Endothelial cell of umbilical vein (primary cell): Measurements from ENCODE around the gene DAND5. TPM values are rescaled to one million over a fixed set of nuclear protein-coding genes. Genes with fewer than 3 reads are reported as not detected.

Experiments used
- BruUV-seq: library from RNA; stranded (reverse); fragments of 400-500 nt; replicated peaks from 2 replicates; lab custom pipeline; 2021; lab: Mats Ljungman, UMichigan
- CTCF ChIA-PET: fragments of 300-600, 350-600 bp; sonication (Branson Sonifier 250); formaldehyde crosslinking; loops from one replicate; lab custom pipeline; 2021; ENCODE audit warnings: antibody characterized with exemption, inconsistent platforms; lab: Charles Lee
- POLR2A ChIA-PET: fragments of 300-600, 350-600 bp; sonication (Branson Sonifier 250); formaldehyde crosslinking; loops from one replicate; lab custom pipeline; 2021; ENCODE audit warnings: antibody characterized with exemption, inconsistent platforms; lab: Charles Lee
- DNase-seq: peaks from one replicate; pipeline ENCODE4 v3.0.0-alpha.2; 2011; ENCODE audit warnings: low read depth, low spot score
- FAIRE-seq: peaks from 2 replicates; lab custom pipeline; 2011; peaks lifted over from hg19 to GRCh38; lab: Jason Lieb, UNC
- H2AFZ ChIP-seq: 2 replicates; pipeline ENCODE4 v1.6.0; 2012; ENCODE audit warnings: low read depth, low read length, control low read depth, inconsistent platforms
- H3K27ac ChIP-seq: 2 replicates; pipeline ENCODE4 v1.5.1; 2011; ENCODE audit warnings: low read depth, mild to moderate bottlenecking, control low read depth, low read length, moderate library complexity; ENCODE audit not compliant: insufficient read depth
- H3K27me3 ChIP-seq, 2 experiments: 2 replicates each; pipeline versions ENCODE4 v1.6.0 to v1.6.1; 2011; ENCODE audit warnings: low read length in 2 of 2, mixed read lengths in 1 of 2; ENCODE audit not compliant: control insufficient read depth in 2 of 2, insufficient read depth in 2 of 2
- H3K36me3 ChIP-seq, 2 experiments: 2 replicates in 1 of 2; 3 replicates in 1 of 2; pipeline ENCODE4 v1.5.1; 2011; ENCODE audit warnings: low read length in 2 of 2, mild to moderate bottlenecking in 1 of 2, moderate library complexity in 1 of 2; ENCODE audit not compliant: control insufficient read depth in 2 of 2, insufficient read depth in 2 of 2; ENCODE audit errors: extremely low read depth in 1 of 2
- H3K4me1 ChIP-seq: 3 replicates; pipeline ENCODE4 v1.5.1; 2011; ENCODE audit warnings: mild to moderate bottlenecking, low read length; ENCODE audit not compliant: control insufficient read depth, insufficient read depth; ENCODE audit errors: extremely low read depth
- H3K4me2 ChIP-seq: 2 replicates; pipeline ENCODE4 v1.6.1; 2011; ENCODE audit warnings: low read length, control low read depth, mixed read lengths; ENCODE audit not compliant: insufficient read depth
- H3K4me3 ChIP-seq, 3 experiments: fragments of 200-600 bp in 1 of 3; sonication (generic), shearing (Covaris generic) in 1 of 3; replicated peaks in 1 of 3; 2 replicates each; pipeline ENCODE4 v1.5.1; 2011 to 2016; ENCODE audit warnings: control low read depth in 3 of 3, low read length in 3 of 3, mild to moderate bottlenecking in 2 of 3, inconsistent platforms in 1 of 3, low read depth in 1 of 3, moderate library complexity in 1 of 3; ENCODE audit not compliant: insufficient read depth in 1 of 3
- H3K79me2 ChIP-seq: 2 replicates; pipeline ENCODE4 v1.6.0; 2012; ENCODE audit warnings: low read length, inconsistent platforms; ENCODE audit not compliant: control insufficient read depth, insufficient read depth
- H3K9ac ChIP-seq: replicated peaks from 2 replicates; pipeline ENCODE3; 2011; ENCODE audit warnings: low read length, control low read depth; ENCODE audit not compliant: insufficient read depth; ENCODE audit errors: extremely low read depth
- H3K9me1 ChIP-seq: replicated peaks from 3 replicates; pipeline ENCODE4 v1.6.0; 2011; ENCODE audit warnings: mild to moderate bottlenecking, low read length; ENCODE audit not compliant: control insufficient read depth, insufficient read depth; ENCODE audit errors: extremely low read depth
- H3K9me3 ChIP-seq: replicated peaks from 2 replicates; pipeline ENCODE4 v1.5.1; 2012; ENCODE audit warnings: low read length, inconsistent platforms; ENCODE audit not compliant: control insufficient read depth, insufficient read depth
- H4K20me1 ChIP-seq: replicated peaks from 2 replicates; pipeline ENCODE3; 2011; ENCODE audit warnings: mild to moderate bottlenecking, low read length; ENCODE audit not compliant: control insufficient read depth, insufficient read depth; ENCODE audit errors: extremely low read depth
- CTCF ChIP-seq, 2 donors: IDR thresholded peaks; 1 replicate in 1 of 2; 2 replicates in 1 of 2; pipeline ENCODE4 v1.5.1; 2011; ENCODE audit warnings: low read length in 2 of 2, mild to moderate bottlenecking in 2 of 2, moderate library complexity in 2 of 2, control low read depth in 1 of 2, inconsistent platforms in 1 of 2, low read depth in 1 of 2; ENCODE audit not compliant: insufficient read depth in 1 of 2; ENCODE audit errors: extremely low read depth in 1 of 2
- EZH2 ChIP-seq: IDR thresholded peaks from 2 replicates; pipeline ENCODE4 v1.6.1; 2012; ENCODE audit warnings: borderline replicate concordance, low read depth, mild to moderate bottlenecking, moderate library complexity, low read length, inconsistent platforms; ENCODE audit not compliant: severe bottlenecking
- FOS ChIP-seq: IDR thresholded peaks from 2 replicates; pipeline ENCODE4 v1.6.1; 2011; ENCODE audit warnings: mild to moderate bottlenecking, low read length, moderate library complexity, borderline replicate concordance; ENCODE audit not compliant: insufficient read depth
- GATA2 ChIP-seq: IDR thresholded peaks from 2 replicates; pipeline ENCODE4 v1.7.0; 2011; ENCODE audit warnings: low read depth, mild to moderate bottlenecking, moderate library complexity, mixed read lengths, low read length; ENCODE audit not compliant: insufficient read length, insufficient read depth
- JUN ChIP-seq: IDR thresholded peaks from 2 replicates; pipeline ENCODE4 v1.6.1; 2011; ENCODE audit warnings: borderline replicate concordance, low read depth; ENCODE audit not compliant: insufficient read length, insufficient read depth
- MAX ChIP-seq: IDR thresholded peaks from 2 replicates; pipeline ENCODE4 v1.6.1; 2011; ENCODE audit not compliant: insufficient read depth, insufficient read length
- MYC ChIP-seq: IDR thresholded peaks from one replicate; pipeline ENCODE4 v1.6.1; 2011; ENCODE audit warnings: mild to moderate bottlenecking, low read depth, low read length
- POLR2A ChIP-seq: IDR thresholded peaks from 2 replicates; pipeline ENCODE4 v1.6.1; 2012; ENCODE audit warnings: low read depth, mild to moderate bottlenecking, control low read depth, low read length
- POLR2AphosphoS5 ChIP-seq: IDR thresholded peaks from 2 replicates; pipeline ENCODE4 v1.6.1; 2012; ENCODE audit warnings: low read depth, mild to moderate bottlenecking, control low read depth, low read length, moderate library complexity; ENCODE audit not compliant: insufficient read depth
- dilution Hi-C: fragments of 300-500 bp; cut with MboI; formaldehyde crosslinking; loops from one replicate; pipeline ENCODE4 v1.15.0; 2019; ENCODE audit warnings: low sequenced_read_pairs; ENCODE audit not compliant: extremely low pct_ligation_motif_present
- intact Hi-C: fragments of 100-400 bp; cut with micrococcal nuclease; formaldehyde crosslinking; loops from one replicate; pipeline ENCODE4 v1.10.0; 2022
- polyA plus RNA-seq, 4 experiments: library from polyadenylated mRNA; depleted of rRNA in 3 of 4; stranded (reverse) in 3 of 4; unstranded in 1 of 4; fragments of >200 nt; gene quantifications; 2 replicates each; pipeline versions ENCODE4 v1.2.1 to v1.2.3, GENCODE V29; 2011 to 2012; ENCODE audit warnings: missing spikeins in 1 of 4
- total RNA-seq: library from RNA; stranded (reverse); gene quantifications from 2 replicates; pipeline ENCODE4 v1.2.3, GENCODE V29; 2021

The DAND5 gene
- total and polyA plus RNA-seq, 2 donors (not counting 3 experiments of a cell fraction or from before 2014, with no cell fraction given): 0.06 to 0.20 TPM

GRCh38 chr19:13004273-13004672 lies 34.9 kb downstream of the DAND5 start:
- POLR2A ChIA-PET: no interaction called here
- Histone ChIP-seq H3K27ac (no peak overlapping the region), H3K4me1 (no peaks in the 10 kb centered on the region), H3K79me2 (no peaks in the 10 kb centered on the region), H3K9ac (no peak overlapping the region), H3K36me3 (peaks cover 0 to 1% of the 10 kb centered on the region in 2 experiments), H3K4me2 (no peak overlapping the region), H3K9me3 (no peaks in the 10 kb centered on the region), H3K27me3 (no peaks in the 10 kb centered on the region), H2AFZ (no peak overlapping the region), H4K20me1 (no peaks in the 10 kb centered on the region), H3K9me1 (no peaks in the 10 kb centered on the region), H3K4me3 (no peak overlapping the region)
- intact Hi-C loops (no loop called here), dilution Hi-C loops (no loop called here)
- CTCF ChIA-PET: interaction anchor here (0.8 to 3.7 kb wide), 9 partner anchors 9 to 90 kb away, joined by 3 to 26 read pairs (median 5); no protein-coding TSS in a partner anchor
- TF ChIP-seq EZH2: no peak
- TF ChIP-seq FOS: no peak
- no peak for TF ChIP-seq POLR2A
- TF ChIP-seq JUN: no peak
- TF ChIP-seq MAX: no peak
- no peak for TF ChIP-seq CTCF (IDR thresholded peaks at IDR 0.05; ENCODE audit: extremely low read depth in 1 of 2, insufficient read depth in 1 of 2, low read depth in 1 of 2, low read length in 2 of 2)
- no peak for TF ChIP-seq POLR2AphosphoS5
- TF ChIP-seq GATA2: no peak
- TF ChIP-seq MYC: no peak
- DNase-seq: no peak
- no peak for FAIRE-seq
- BruUV-seq: no TSS peak
